GM12872 (cell line): ENCODE measurements around the gene KIAA1614.

Experiments
- CTCF ChIP-seq: IDR thresholded peaks from 3 replicates; pipeline ENCODE4 v1.5.1; 2011; ENCODE audit warnings: low read depth, mild to moderate bottlenecking, low read length, moderate library complexity; ENCODE audit not compliant: insufficient read depth

KIAA1614 gene

GRCh38 chr1:180994262-180994661 lies 81.6 kb downstream of the KIAA1614 start:
- TF ChIP-seq CTCF: no peak

- no peak for TF ChIP-seq CTCF
Observed at GRCh38 chr1:180997843-180998504, 85.3 kb downstream of the KIAA1614 start.
